Fibroblast of skin of right biceps (primary cell): ENCODE data around the gene ABLIM2.

ENCODE experiments used
- DNase-seq: peaks from one replicate; pipeline ENCODE4 v3.0.0-alpha.2; 2013

ABLIM2 gene

DNA sequence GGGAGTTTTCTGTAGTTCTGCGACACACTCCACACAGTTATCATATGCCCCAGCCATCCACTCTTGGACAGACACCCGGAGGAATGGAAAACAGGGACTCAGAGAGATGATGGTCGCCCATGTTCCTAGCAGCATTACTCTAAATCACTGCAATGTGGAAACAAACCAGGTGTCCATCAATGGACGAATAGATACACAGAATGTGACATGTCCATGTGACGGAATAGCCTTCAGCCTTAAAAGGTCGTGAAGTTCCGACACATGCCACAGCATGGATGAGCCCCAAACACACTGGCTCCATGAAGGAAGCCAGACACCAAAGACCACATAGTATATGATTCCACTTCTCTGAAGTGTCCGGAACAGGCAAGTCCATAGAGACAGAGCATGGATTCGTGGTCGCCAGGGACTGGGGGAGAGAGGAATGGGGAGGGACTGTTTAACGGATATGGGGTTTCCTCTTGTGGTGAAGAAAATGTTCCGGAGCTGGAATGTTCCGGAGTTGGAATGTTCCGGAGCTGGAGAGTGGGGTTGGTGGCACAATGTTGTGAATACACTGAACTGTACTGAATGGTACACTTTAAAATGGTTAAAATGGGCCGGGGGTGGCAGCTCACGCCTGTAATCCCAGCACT, 190.2 kb downstream of the ABLIM2 start:
- DNase-seq: no peak

GRCh38 chr4:7967501-7968261, 190.9 kb downstream of the ABLIM2 start:
- no peak for DNase-seq

DNA sequence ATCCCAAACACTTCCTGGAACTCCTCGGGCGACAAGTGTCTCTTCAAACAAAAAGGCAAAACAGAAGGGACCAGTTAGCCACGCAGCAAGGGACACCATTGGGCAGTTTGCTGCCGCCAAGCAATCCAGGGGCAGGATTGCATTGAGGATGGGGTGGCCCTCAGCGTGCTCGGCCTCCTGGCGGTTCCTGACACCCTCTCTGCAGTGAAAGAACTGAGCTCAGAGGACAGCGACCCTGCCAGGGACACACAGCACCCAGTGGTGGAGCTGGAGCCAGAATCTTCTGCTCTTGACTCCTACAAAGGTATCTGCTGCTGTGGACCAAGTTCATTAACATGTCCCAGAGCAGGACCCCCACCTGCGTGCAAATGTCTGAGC, 191.6 kb downstream of the ABLIM2 start:
- DNase-seq: no peak

- no peak for DNase-seq
These were observed 192.1 kb downstream of the ABLIM2 start for GRCh38 chr4:7966281-7967062.

GRCh38 chr4:7964890-7965662, 193.5 kb downstream of the ABLIM2 start:
- peak; percentile 79 for DNase-seq

GRCh38 chr4:7964459-7964858, 194.2 kb downstream of the ABLIM2 start:
- DNase-seq: no peak

DNA sequence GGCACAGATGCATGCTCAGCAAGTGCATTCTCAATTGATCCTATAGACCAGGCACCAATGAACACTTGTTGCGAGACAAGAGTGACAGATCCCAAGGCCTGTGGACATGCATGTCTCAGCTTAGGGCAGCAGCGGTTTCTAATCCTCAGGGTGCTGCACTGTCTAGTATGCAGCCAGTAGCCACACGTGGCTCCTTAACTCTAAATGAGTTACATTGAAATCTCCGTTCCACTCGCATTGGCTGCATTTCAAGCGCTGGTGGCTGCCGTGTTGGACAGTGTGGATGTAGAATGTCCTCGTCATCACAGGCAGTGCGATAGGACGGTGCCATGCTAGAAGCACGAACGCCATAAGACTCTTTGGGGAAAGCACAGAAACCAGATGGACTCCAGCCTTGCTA, 194.9 kb downstream of the ABLIM2 start:
- DNase-seq: no peak

- DNase-seq: no peak
These were observed 195.8 kb downstream of the ABLIM2 start for GRCh38 chr4:7962609-7963508.

DNA sequence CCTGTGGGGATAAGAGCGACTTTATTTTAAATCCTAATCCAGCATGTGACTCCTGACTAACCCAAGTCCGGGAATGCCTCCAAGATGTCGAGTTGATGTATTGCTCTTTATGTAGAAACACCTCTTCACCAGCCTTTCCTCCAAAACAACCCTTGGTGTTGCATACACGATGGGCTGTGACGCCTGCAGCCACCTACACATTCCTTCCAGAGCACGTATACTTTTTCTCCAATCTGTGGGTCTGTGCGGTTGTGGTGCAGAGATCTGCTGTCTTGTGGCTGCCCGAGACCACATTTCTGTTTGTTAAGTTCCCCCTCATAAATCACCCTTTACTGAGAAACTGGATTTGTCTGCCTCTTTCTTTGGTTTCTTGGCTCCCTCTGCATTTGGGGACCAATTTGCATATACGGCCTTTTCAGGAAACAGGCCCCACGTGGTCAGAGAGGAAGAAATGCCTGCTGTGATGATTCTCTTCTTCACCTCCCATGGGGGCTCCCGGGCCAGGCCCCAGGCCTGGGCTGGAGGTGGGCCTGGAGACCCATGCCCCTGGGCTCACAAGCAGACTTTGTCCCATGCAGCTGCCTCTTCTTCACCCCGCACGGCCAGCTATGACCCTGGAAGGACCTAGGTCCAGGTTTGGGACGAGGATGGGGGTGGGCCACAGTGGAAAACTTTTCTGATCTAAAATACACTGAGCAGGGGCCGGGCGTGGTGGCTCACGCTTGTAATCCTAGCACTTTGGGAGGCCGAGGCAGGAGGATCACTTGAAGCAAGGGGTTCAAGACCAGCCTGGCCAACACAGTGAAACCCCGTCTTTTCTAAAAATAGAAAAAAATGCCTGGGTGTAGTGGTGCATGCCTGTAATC, 197.6 kb downstream of the ABLIM2 start:
- DNase-seq: peak; percentile 100

- DNase-seq: no peak
These were observed 198.4 kb downstream of the ABLIM2 start for GRCh38 chr4:7960017-7960789.

- DNase-seq: no peak
These were observed 199.5 kb downstream of the ABLIM2 start for GRCh38 chr4:7959078-7959477.

- no peak for DNase-seq
These were observed 201.5 kb downstream of the ABLIM2 start for GRCh38 chr4:7956934-7957656.

- DNase-seq: no peak
These were observed 202.3 kb downstream of the ABLIM2 start for GRCh38 chr4:7956270-7956808.

DNA sequence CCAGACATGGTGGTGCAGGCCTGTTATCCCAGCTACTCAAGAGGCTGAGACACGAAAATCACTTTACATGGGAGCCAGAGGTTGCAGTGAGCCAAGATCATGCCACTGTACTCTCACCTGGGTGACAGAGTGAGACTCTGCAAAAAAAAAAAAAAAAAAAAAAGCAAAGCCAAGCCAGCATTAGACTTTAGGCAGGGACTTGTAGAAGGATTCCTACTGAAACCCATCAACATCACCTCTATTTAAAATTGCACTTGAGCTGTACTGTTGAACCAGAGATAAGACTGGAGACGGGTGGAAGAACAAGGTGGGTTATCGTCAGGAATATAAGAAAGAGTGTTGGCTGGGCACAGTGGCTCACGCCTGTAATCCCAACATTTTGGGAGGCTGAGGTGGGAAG, 203.2 kb downstream of the ABLIM2 start:
- no peak for DNase-seq

GRCh38 chr4:7952615-7953014, 206.0 kb downstream of the ABLIM2 start:
- DNase-seq: no peak

DNA sequence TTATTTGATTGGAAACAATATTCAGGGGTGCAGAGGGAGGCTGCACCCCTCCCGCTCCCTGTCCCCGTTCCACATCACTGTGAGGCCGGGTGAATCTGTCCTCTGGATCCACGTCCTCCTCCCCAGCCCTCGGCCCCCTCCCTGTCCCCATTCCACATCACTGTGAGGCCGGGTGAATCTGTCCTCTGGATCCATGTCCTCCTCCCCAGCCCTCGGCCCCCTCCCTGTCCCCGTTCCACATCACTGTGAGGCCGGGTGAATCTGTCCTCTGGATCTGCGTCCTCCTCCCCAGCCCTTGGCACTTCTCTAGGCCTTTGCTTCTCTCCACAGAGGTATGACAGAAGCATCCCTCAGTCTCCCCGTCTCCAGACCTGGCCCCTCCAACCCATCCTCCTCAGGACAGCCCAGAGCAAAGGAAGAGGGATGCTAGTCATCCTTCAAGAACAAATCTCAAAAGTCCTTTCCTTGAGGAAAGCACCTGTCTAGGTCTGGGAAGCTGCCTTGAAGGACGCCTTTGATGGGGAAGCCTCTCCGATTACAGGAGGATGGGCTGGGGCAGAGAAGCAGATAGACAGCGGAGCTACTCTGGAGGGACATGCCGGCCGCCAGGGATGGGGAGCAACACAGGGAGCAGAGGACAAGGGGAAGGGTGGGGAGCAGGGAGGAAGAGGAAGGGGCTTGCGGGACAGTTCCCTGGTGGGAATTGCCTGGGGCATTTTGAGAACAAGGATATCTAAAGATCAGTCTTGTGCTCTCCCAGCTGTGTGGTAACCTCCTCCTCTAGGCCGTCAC, 208.1 kb downstream of the ABLIM2 start:
- DNase-seq: no peak

GRCh38 chr4:7949759-7950158, 208.9 kb downstream of the ABLIM2 start:
- DNase-seq: no peak

DNA sequence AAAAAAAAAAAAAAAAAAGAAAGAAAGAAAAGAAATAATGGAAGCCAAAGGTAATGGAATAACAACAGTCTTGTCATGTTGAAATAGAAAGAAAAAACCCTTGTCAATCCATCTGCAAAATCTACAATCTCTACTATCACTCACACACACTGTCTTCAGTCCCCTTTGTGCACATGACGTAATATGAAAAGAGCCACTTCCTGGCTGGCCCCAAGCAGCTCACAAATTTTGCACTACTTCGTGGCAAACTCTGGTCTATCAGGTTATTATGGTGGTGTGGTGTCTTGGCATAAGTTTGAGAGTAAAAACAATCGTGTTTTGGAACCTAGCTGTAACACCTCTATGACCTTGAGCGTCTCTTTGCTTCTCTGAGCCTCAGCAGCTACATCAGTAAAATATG, 210.7 kb downstream of the ABLIM2 start:
- no peak for DNase-seq
